Activated B cell treated with CpG ODN at 0.5 μM for 24 hours (primary cell): ENCODE data around the gene TCF12. TPM values are rescaled to one million over a fixed set of nuclear protein-coding genes. Genes with fewer than 3 reads are reported as not detected.

Source experiments
- ATAC-seq: fragments of 200-7000 bp; cut with Tn5 transposase; one replicate; pipeline ENCODE4 v1.10.0; 2021; ENCODE audit warnings: low read depth, mild to moderate bottlenecking, moderate library complexity
- CTCF ChIA-PET: fragments of 350-600 bp; sonication (Branson Sonifier 250); formaldehyde crosslinking; loops from one replicate; lab custom pipeline; 2021; ENCODE audit warnings: antibody characterized with exemption; lab: Charles Lee
- POLR2A ChIA-PET: fragments of 350-600 bp; sonication (Branson Sonifier 250); formaldehyde crosslinking; loops from one replicate; lab custom pipeline; 2021; ENCODE audit warnings: antibody characterized with exemption; lab: Charles Lee
- DNase-seq: peaks from one replicate; pipeline ENCODE4 v3.0.0; 2022
- H3K27ac Mint-ChIP-seq: one replicate; pipeline ENCODE4 v1.8.0; 2020; ENCODE audit warnings: mixed read lengths
- H3K27me3 Mint-ChIP-seq: one replicate; pipeline ENCODE4 v1.8.0; 2021; ENCODE audit warnings: mixed read lengths
- H3K36me3 Mint-ChIP-seq: one replicate; pipeline ENCODE4 v1.8.0; 2021; ENCODE audit warnings: low read depth, mixed read lengths
- H3K4me1 Mint-ChIP-seq: one replicate; pipeline ENCODE4 v1.8.0; 2021; ENCODE audit warnings: mixed read lengths
- H3K4me3 Mint-ChIP-seq: one replicate; pipeline ENCODE4 v1.8.0; 2020; ENCODE audit warnings: mild to moderate bottlenecking, mixed read lengths
- H3K9me3 Mint-ChIP-seq: one replicate; pipeline ENCODE4 v1.8.0; 2020; ENCODE audit warnings: mixed read lengths
- intact Hi-C: fragments of 100-400 bp; cut with micrococcal nuclease; formaldehyde crosslinking; loops from one replicate; pipeline ENCODE4 v1.15.1; 2024
- total RNA-seq: library from RNA; stranded (reverse); gene quantifications from 2 replicates; pipeline ENCODE4 v1.2.3, GENCODE V29; 2022
- TF ChIP-seq, protein P1 (sequence below): fragments of 200-600 bp; IDR thresholded peaks from one replicate; pipeline ENCODE4 v1.8.0; 2022; ENCODE audit warnings: antibody characterized with exemption, mild to moderate bottlenecking

Gene TCF12
- total RNA-seq, 1 donor from 2014 or later, result 119 TPM

DNA sequence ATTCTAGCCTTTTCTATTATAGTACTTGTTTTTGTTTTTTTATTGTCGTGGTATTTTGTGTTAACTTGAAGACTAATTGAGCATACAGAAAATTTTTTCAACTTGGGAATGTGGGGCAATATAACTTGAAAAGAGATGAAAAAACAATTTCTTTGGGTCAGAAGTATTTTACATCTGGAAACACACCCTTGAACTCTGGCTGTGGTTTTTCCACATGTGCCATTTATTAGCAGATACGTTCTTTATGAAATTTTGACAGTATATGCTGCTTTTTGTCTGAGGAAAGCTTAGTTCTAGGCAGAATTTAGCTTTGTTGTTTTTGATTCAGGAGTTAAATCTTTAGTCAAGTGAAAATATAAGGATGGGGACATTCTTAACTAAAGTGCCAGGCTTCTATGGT, 44.7 kb downstream of the TCF12 start:
- no peak for ATAC-seq
- H3K27ac Mint-ChIP-seq, result no peak overlapping the region
- POLR2A ChIA-PET, result no interaction called here
- intact Hi-C loops, result no loop called here
- H3K4me3 Mint-ChIP-seq, result no peak overlapping the region
- no peaks in the 10 kb centered on the region for H3K27me3 Mint-ChIP-seq
- H3K4me1 Mint-ChIP-seq, result peaks cover 39% of the 10 kb centered on the region
- DNase-seq, result no peak
- no peaks in the 10 kb centered on the region for H3K9me3 Mint-ChIP-seq
- peaks cover under 1% of the 10 kb centered on the region for H3K36me3 Mint-ChIP-seq
- TF ChIP-seq, protein P1, sequence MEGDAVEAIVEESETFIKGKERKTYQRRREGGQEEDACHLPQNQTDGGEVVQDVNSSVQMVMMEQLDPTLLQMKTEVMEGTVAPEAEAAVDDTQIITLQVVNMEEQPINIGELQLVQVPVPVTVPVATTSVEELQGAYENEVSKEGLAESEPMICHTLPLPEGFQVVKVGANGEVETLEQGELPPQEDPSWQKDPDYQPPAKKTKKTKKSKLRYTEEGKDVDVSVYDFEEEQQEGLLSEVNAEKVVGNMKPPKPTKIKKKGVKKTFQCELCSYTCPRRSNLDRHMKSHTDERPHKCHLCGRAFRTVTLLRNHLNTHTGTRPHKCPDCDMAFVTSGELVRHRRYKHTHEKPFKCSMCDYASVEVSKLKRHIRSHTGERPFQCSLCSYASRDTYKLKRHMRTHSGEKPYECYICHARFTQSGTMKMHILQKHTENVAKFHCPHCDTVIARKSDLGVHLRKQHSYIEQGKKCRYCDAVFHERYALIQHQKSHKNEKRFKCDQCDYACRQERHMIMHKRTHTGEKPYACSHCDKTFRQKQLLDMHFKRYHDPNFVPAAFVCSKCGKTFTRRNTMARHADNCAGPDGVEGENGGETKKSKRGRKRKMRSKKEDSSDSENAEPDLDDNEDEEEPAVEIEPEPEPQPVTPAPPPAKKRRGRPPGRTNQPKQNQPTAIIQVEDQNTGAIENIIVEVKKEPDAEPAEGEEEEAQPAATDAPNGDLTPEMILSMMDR, result no peak
- CTCF ChIA-PET, result interaction anchor here (1.0 kb wide), 1 partner anchor 112 kb away, joined by 3 read pairs; no protein-coding TSS in a partner anchor

DNA sequence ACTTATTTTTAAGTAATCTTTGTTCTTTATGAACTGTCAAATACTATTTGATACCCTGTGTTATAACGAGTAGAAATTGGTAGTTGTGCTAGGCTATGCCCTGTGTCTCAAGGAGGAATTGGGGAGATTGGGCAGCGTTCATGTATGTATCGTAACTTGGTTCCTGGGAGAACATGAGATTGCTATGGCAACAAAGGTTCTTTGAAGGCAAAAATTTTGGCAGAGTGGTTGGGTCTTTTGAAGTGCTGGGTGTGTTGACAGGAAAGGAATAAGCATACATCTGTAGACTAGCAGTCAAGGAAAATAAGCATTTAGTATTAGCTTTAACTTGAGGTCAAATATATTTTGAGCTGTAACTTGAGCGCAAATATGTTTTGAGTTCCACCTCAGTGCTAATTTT, 45.3 kb downstream of the TCF12 start:
- TF ChIP-seq, protein P1, result no peak
- no peak for ATAC-seq
- DNase-seq, result no peak
- H3K4me3 Mint-ChIP-seq, result no peak overlapping the region
- intact Hi-C loops, result no loop called here
- H3K27me3 Mint-ChIP-seq, result no peaks in the 10 kb centered on the region
- ChIA-PET POLR2A (no interaction called here), CTCF (no interaction called here)
- H3K27ac Mint-ChIP-seq, result no peak overlapping the region
- H3K9me3 Mint-ChIP-seq, result no peaks in the 10 kb centered on the region
- no peaks in the 10 kb centered on the region for H3K36me3 Mint-ChIP-seq
- H3K4me1 Mint-ChIP-seq, result peaks cover 39% of the 10 kb centered on the region

DNA sequence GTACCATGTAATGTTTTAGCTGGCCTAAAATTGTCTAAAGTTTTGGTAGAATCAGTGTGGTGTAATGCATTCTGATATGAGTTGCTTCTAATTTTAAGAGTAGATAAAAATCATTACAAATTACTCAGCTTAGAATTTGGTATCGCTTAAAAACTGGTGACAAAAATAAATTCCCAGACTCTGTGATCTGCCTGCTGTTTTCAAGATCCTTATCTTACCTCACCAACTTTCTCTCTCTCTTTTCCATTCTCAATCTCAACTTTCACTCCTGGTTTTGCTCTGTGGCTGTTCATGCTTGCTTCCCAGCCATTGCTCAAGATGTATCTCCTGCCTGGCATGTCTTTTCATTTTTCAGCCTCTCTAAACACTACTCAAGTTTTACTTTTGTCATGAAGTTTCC, 45.7 kb downstream of the TCF12 start:
- ChIA-PET CTCF (no interaction called here), POLR2A (interaction anchor here (0.6 kb wide), 1 partner anchor 158 kb away, joined by 5 read pairs; no protein-coding TSS in a partner anchor)
- no peaks in the 10 kb centered on the region for H3K27me3 Mint-ChIP-seq
- DNase-seq, result no peak
- intact Hi-C loops, result no loop called here
- H3K36me3 Mint-ChIP-seq, result no peaks in the 10 kb centered on the region
- TF ChIP-seq, protein P1, result no peak
- no peaks in the 10 kb centered on the region for H3K9me3 Mint-ChIP-seq
- no peak for ATAC-seq
- H3K4me3 Mint-ChIP-seq, result no peak overlapping the region
- H3K27ac Mint-ChIP-seq, result no peak overlapping the region
- peaks cover 44% of the 10 kb centered on the region for H3K4me1 Mint-ChIP-seq

DNA sequence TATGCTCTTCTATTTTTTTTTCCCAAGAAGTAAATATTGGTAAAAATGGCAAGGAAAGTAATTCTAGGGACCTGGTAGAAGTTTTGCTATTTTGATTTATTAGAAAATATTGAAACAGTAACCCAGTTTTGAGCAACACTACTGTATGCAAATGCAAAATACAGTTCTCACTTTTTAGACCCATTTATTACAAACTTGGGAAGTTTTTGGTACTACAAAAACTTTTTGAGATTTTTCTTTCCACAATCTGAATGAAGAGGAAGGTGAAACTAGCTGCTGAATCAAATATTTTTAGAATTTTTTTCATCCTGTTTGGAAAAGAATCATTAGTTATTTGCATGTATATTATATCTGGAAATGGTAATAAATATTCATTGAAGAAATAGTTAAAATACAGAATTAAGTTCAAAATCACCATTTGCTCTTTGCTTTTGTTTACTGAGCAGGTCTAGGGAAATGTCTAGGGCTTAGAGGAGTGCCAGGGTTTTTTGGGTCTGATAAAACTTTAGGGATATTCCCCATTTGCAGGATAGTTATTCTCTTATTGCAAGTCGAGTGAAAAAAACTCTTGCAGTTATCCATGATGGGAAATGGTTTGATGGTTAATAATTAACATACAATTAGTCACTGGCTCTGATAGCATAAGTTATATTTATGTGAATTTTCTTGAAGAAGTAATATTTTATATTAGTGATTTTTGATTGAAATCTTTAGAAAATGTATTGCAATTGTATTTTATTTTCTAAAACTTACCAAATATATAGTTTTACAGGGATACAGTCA, 47.0 kb downstream of the TCF12 start:
- no peak overlapping the region for H3K27ac Mint-ChIP-seq
- CTCF ChIA-PET, result no interaction called here
- no peaks in the 10 kb centered on the region for H3K27me3 Mint-ChIP-seq
- DNase-seq (no peak), ATAC-seq (no peak)
- H3K36me3 Mint-ChIP-seq, result no peaks in the 10 kb centered on the region
- TF ChIP-seq, protein P1, result no peak
- H3K9me3 Mint-ChIP-seq, result no peaks in the 10 kb centered on the region
- peaks cover 49% of the 10 kb centered on the region for H3K4me1 Mint-ChIP-seq
- H3K4me3 Mint-ChIP-seq, result no peak overlapping the region
- POLR2A ChIA-PET, result no interaction called here
- intact Hi-C loops, result no loop called here

DNA sequence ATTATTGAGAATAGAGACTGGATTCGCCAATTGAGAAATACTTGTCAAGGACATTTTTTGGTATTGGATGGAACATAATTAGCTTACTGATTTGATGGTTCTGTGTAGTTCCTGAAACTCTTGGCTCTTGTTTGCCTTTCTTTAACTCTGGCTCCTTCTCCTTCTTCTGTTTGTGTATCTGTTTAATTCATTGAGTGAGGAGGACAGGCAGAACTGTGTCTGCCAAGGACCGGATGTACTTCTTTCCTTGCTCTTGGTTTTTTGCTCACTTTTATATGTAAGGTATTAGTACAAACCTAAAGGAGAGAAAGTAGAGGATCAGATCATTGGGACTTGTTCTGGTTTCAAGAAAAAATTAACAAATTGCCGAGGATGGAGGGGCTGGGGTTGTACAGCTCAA, 48.9 kb downstream of the TCF12 start:
- H3K27ac Mint-ChIP-seq, result no peak overlapping the region
- no peak overlapping the region for H3K4me3 Mint-ChIP-seq
- TF ChIP-seq, protein P1, result no peak
- ATAC-seq (no peak), DNase-seq (no peak)
- H3K36me3 Mint-ChIP-seq, result no peaks in the 10 kb centered on the region
- H3K27me3 Mint-ChIP-seq, result no peaks in the 10 kb centered on the region
- intact Hi-C loops, result no loop called here
- H3K9me3 Mint-ChIP-seq, result no peaks in the 10 kb centered on the region
- peaks cover 55% of the 10 kb centered on the region for H3K4me1 Mint-ChIP-seq
- CTCF ChIA-PET, result no interaction called here
- POLR2A ChIA-PET, result no interaction called here
